ENCODE data around the gene CAP2. TPM values are rescaled to one million over a fixed set of nuclear protein-coding genes. Genes with fewer than 3 reads are reported as not detected.

The CAP2 gene
- total RNA-seq, 1 experiment from 2014 or later = 11.5 TPM

DNA sequence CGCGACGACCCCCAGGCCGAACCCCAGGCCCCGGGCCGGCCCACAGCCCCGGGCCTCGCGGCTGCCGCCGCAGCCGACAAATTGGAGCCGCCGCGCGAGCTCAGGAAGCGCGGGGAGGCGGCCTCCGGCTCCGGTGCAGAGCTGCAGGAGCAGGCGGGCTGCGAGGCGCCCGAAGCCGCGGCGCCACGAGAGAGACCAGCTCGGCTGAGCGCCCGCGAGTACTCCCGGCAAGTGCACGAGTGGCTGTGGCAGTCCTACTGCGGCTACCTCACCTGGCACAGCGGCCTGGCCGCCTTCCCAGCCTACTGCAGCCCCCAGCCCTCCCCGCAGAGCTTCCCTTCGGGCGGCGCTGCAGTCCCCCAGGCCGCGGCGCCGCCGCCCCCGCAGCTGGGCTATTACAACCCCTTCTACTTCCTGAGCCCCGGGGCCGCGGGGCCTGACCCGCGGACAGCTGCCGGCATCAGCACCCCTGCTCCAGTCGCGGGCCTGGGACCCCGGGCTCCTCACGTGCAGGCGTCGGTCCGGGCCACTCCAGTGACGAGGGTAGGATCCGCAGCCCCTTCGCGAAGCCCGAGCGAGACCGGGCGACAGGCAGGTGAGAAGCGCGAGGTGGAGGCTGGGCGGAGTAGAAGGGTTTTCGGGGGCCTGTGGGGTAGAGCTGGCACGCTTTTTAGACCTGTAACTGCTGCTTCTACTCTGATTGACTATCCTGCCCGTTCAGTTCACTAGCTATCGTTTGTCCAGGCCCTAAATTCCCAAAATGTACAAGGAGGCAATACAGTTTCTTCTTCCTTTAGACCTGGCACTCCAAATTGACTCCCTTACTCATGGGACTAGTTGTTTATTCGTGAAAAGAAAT lies 207.4 kb downstream of the CAP2 start:
- WGBS (ENCODE audit: extremely low coverage, insufficient read length, low lambda C conversion rate) = no CpG with 5 or more reads among the region's 77 CpGs

More for the DNA sequence above, 207.4 kb downstream of the CAP2 start:
- no peak overlapping the region for H2BK12ac ChIP-seq (ENCODE audit: insufficient read length, low read depth, low read length)
- H2BK120ac ChIP-seq (ENCODE audit: low read depth, low read length, poor library complexity, severe bottlenecking) = no peak overlapping the region
- peak overlapping the region; percentile 55 for H3K14ac ChIP-seq (ENCODE audit: insufficient read depth, low read length)
- no peak overlapping the region for H2BK20ac ChIP-seq (ENCODE audit: low read depth, low read length, poor library complexity, severe bottlenecking)
- no peak overlapping the region for H2AFZ ChIP-seq (ENCODE audit: low read length)
- no peaks in the 10 kb centered on the region for H3K79me1 ChIP-seq (ENCODE audit: insufficient read depth, low read depth, low read length, poor library complexity, severe bottlenecking)
- no peak overlapping the region for H2AK5ac ChIP-seq (ENCODE audit: insufficient read length, low read length)
- no peak overlapping the region for H3K4ac ChIP-seq (ENCODE audit: low read depth, low read length)
- no peaks in the 10 kb centered on the region for H3K9me3 ChIP-seq (ENCODE audit: control insufficient read depth, low read depth, low read length)
- Mint-ChIP-seq H3K27ac (peak overlapping the region in 2 of 3 experiments; percentile 71 to 82; a peak in 2 of 7 replicates), H3K4me1 (peaks cover 10 to 17% of the 10 kb centered on the region in 2 experiments), H3K27me3 (ENCODE audit: low read depth) (no peaks in the 10 kb centered on the region), H3K9me3 (no peaks in the 10 kb centered on the region; a peak in 1 of 5 replicates), H3K36me3 (ENCODE audit: insufficient read depth in 1 of 3, low read depth in 3 of 3) (peaks cover 2 to 9% (median 3%) of the 10 kb centered on the region in 3 experiments; a peak in 5 of 7 replicates), H3K4me3 (peak overlapping the region; percentile 84 to 86)
- no peak overlapping the region for H4K91ac ChIP-seq (ENCODE audit: insufficient read length, low read depth, low read length)
- H2BK15ac ChIP-seq (ENCODE audit: low read depth, low read length) = no peak overlapping the region
- TF ChIP-seq, protein P1, sequence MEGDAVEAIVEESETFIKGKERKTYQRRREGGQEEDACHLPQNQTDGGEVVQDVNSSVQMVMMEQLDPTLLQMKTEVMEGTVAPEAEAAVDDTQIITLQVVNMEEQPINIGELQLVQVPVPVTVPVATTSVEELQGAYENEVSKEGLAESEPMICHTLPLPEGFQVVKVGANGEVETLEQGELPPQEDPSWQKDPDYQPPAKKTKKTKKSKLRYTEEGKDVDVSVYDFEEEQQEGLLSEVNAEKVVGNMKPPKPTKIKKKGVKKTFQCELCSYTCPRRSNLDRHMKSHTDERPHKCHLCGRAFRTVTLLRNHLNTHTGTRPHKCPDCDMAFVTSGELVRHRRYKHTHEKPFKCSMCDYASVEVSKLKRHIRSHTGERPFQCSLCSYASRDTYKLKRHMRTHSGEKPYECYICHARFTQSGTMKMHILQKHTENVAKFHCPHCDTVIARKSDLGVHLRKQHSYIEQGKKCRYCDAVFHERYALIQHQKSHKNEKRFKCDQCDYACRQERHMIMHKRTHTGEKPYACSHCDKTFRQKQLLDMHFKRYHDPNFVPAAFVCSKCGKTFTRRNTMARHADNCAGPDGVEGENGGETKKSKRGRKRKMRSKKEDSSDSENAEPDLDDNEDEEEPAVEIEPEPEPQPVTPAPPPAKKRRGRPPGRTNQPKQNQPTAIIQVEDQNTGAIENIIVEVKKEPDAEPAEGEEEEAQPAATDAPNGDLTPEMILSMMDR (conservative IDR thresholded peaks at IDR 0.05) = no peak
- DNase-seq = peak; percentile 64
- H3T11ph ChIP-seq (ENCODE audit: low read length) = no peak overlapping the region
- H3K56ac ChIP-seq (ENCODE audit: insufficient read length, low read depth, low read length) = no peak overlapping the region
- H3K27me3 ChIP-seq (ENCODE audit: insufficient read depth, low read length) = no peaks in the 10 kb centered on the region
- H3K27ac ChIP-seq (ENCODE audit: insufficient read length, low read depth, low read length) = no peak overlapping the region
- peak overlapping the region; percentile 54 for H3K4me2 ChIP-seq (ENCODE audit: insufficient read depth, insufficient read length, low read length)
- H3K79me2 ChIP-seq (ENCODE audit: insufficient read depth, low read length) = no peaks in the 10 kb centered on the region
- H3K9ac ChIP-seq (ENCODE audit: extremely low read depth, insufficient read length, low read length) = peak overlapping the region; percentile 46
- peak overlapping the region; percentile 37 for H3K18ac ChIP-seq (ENCODE audit: insufficient read length, low read depth, low read length)
- H4K8ac ChIP-seq (replicated peaks; ENCODE audit: insufficient read length, low read depth, low read length) = no peak overlapping the region
- peaks cover 6% of the 10 kb centered on the region for H3K23me2 ChIP-seq (ENCODE audit: insufficient read length, low read depth, low read length, poor library complexity, severe bottlenecking)
- no peaks in the 10 kb centered on the region for H4K20me1 ChIP-seq (ENCODE audit: control insufficient read depth, insufficient read depth, insufficient read length)
- H2BK5ac ChIP-seq (ENCODE audit: insufficient read length, low read length) = no peak overlapping the region
- no peaks in the 10 kb centered on the region for H3K4me1 ChIP-seq (ENCODE audit: insufficient read depth, low read length)
- H3K23ac ChIP-seq (ENCODE audit: insufficient read length, low read depth, low read length) = no peak overlapping the region
- H4K5ac ChIP-seq (ENCODE audit: insufficient read length, low read depth, low read length) = no peak overlapping the region
